MG63 (cell line): ENCODE results near the gene TCIRG1. TPM values are rescaled to one million over a fixed set of nuclear protein-coding genes. Genes with fewer than 3 reads are reported as not detected.
A peak's percentile ranks its signal among the peaks of the same experiment; 100 is the strongest.

Experiments
- DNase-seq: peaks from one replicate; pipeline ENCODE4 v3.0.0-alpha.2; 2020
- H3K27me3 ChIP-seq: fragments of 250-450 bp; sonication (Bioruptor Pico); 2 replicates; pipeline ENCODE4 v1.5.1; 2020; ENCODE audit warnings: mild to moderate bottlenecking, moderate library complexity
- H3K36me3 ChIP-seq: fragments of 250-450 bp; sonication (Bioruptor Pico); 2 replicates; pipeline ENCODE4 v1.5.1; 2020; ENCODE audit warnings: mild to moderate bottlenecking, moderate library complexity
- H3K4me3 ChIP-seq: fragments of 250-450 bp; sonication (Bioruptor Pico); 2 replicates; pipeline ENCODE4 v1.5.1; 2020; ENCODE audit warnings: mild to moderate bottlenecking, moderate library complexity
- H3K9me3 ChIP-seq: fragments of 250-450 bp; sonication (Bioruptor Pico); 2 replicates; pipeline ENCODE4 v1.5.1; 2020; ENCODE audit warnings: mild to moderate bottlenecking, moderate library complexity
- total RNA-seq: library from RNA; depleted of rRNA; stranded (reverse); fragments of >200 nt; shearing (Covaris generic); gene quantifications from 2 replicates; pipeline ENCODE4 v1.2.3, GENCODE V29; 2014; ENCODE audit warnings: low replicate concordance

TCIRG1 gene
- total RNA-seq, 1 experiment from 2014 or later: 26.4 TPM

DNA sequence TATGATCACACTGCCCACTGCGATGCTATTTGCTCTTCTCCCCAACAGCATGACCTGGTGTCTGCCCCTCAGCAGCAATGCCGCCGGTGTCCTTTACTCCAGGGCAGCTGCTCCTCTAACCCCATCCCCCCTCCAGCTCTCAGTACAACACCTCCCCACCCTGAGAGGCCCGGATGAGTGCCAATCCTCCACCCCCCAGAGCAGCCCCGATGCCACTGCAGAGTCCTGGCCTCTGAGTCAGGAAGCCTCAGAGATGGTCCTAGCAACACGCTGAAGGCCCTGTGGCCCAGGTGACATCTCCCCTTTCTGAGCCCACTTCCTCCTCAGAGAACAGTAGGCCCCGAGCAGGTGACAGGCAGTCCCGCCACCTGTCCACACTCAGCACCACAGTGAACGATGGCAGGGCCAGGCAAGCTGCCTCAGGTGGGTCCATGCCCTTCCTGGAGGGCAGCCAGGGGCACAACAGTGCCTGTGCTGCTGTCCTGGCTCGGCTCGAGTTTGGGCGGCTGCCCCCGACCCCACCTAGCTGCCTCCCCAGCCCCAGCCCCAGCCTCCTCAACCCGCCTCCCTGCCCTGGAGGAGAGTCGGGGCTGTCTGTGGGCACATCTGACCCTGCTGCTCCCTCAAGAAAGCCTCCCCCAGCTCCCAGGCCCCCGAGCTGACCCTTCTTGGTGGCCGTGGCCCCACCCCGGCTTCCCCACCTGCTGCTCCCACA is 12.3 kb upstream of the TCIRG1 start:
- Histone ChIP-seq H3K36me3 (peaks cover 22% of the 10 kb centered on the region), H3K4me3 (no peak overlapping the region), H3K9me3 (peaks cover 9% of the 10 kb centered on the region; the same call in 1 of the 2 replicates), H3K27me3 (no peaks in the 10 kb centered on the region)
- no peak for DNase-seq

DNA sequence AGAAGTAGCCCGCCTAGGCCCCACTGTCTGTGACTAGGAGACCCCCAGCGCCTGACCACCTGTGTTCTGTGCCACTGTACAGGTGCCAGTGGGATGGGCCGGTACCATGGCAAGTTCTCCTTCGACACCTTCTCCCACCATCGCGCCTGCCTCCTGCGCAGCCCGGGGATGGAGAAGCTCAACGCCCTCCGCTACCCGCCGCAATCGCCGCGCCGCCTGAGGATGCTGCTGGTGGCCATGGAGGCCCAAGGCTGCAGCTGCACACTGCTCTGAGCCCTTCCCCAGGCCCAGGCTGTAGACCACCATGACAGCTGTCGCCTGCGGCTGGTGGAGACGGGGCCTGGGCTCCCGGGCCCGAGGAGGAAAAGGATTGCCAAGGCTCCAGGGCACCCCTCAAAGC is 11.2 kb upstream of the TCIRG1 start:
- Histone ChIP-seq H3K36me3 (peaks cover 32% of the 10 kb centered on the region), H3K4me3 (no peak overlapping the region), H3K9me3 (peaks cover 9% of the 10 kb centered on the region; the same call in 1 of the 2 replicates), H3K27me3 (no peaks in the 10 kb centered on the region)
- no peak for DNase-seq

DNA sequence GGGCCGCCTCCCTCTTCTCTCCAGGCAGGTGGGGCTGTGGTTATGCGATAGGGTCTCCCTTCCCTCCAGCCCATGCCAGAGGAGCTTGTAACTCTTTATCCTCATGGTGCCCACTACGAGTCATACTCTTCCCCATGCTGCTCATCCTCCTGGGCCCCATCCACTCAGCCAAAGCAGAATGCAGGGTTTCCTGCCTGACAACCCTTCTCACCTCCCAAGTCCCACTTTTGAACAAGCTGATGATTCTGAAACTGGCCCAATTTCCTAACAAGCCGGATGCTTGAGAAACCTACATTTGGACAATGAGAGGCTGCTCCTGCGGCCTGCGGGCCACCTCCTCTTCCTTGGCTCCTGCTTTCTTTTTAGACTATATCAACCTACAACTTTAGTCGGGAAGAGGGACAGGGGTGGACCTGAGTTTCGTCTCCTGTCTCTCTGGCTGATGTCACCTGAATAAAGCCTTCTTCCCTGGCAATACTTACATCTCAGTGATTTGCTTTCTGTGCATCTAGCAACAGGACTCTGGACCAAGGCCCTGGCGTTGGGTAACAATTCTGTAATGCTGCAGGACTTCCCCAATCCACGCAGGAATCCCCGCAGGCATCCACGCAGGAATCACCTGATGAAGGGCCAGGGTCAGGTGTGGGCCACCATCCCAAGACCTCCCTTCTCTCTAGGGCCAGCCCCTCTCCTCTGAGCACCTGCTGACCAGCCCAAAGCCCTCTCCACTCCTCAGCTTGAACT is 9.9 kb upstream of the TCIRG1 start:
- H3K27me3 ChIP-seq: no peaks in the 10 kb centered on the region
- peaks cover 9% of the 10 kb centered on the region; the same call in 1 of the 2 replicates for H3K9me3 ChIP-seq
- peak; percentile 49 for DNase-seq
- no peak overlapping the region for H3K4me3 ChIP-seq
- H3K36me3 ChIP-seq: peaks cover 45% of the 10 kb centered on the region

DNA sequence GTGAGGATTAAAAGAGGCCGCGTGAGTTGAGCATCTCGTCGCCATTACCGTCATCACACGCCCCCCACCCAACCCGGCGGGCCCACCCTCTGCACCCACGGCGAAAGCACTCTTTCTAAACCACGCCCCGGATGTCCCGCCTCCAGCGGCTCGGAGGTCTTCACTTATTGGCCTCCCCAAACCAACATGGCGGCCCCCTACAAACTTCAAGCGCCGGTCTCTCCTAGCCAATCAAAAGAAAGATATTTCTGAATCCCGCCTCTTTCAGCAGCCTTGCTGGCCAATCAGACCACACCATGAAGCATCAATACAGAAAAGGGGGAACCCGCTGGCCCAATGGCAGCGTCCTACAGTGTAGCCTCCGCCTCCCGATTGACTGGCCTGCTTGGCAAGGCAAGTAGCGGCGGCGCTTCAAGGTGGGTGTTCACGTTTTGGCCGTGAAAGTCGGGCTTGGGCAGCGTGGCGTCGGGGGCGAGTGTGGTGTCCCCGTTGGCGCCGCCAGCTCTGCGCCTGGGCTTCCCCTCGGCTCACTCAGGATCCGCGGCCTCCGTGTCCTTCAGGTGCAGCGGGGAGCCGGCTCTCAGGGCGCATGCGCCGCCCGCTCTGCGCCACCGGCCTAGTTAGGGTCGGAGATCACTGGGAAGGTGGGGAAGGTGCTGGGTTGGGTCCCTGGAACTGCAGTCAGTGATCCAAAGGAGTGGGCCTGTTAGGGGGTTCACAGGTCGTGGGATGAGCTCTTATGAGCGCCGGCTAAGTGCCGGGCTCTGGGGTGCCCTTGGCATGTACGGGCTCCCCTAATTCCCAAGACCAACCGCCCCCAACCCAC is 8.3 kb upstream of the TCIRG1 start, which contains the start of gene NDUFS8:
TSS of gene NDUFS8 (plus strand) at position 364 of the 826 bp plus-strand sequence. CDS start 1,471 bp downstream, outside the sequence.
- Histone ChIP-seq H3K4me3 (peak within 1 kb of the TSS; percentile 94), H3K27me3 (no peaks in the 10 kb centered on the region), H3K9me3 (peaks cover 9% of the 10 kb centered on the region; the same call in 1 of the 2 replicates), H3K36me3 (peaks cover 50% of the 10 kb centered on the region)
- DNase-seq: peak; percentile 96

DNA sequence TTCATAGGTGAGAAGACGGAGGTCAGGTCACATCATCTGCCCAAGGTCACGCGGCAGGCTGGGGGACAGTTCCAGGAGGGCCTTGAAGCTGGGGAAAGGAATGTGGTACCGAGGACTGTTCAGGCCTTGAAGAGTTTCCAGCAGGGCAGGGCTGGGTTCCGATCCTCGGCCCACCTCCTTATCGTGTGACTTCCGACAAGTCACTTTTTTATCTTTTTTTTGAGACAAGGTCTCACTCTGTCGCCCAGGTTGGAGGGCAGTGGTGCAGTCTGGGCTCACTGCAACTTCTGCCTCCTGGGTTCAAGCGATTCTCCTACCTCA is 7.7 kb upstream of the TCIRG1 start:
- peaks cover 9% of the 10 kb centered on the region; the same call in 1 of the 2 replicates for H3K9me3 ChIP-seq
- no peak for DNase-seq
- H3K36me3 ChIP-seq: peaks cover 50% of the 10 kb centered on the region
- H3K4me3 ChIP-seq: peak overlapping the region; percentile 94
- no peaks in the 10 kb centered on the region for H3K27me3 ChIP-seq

DNA sequence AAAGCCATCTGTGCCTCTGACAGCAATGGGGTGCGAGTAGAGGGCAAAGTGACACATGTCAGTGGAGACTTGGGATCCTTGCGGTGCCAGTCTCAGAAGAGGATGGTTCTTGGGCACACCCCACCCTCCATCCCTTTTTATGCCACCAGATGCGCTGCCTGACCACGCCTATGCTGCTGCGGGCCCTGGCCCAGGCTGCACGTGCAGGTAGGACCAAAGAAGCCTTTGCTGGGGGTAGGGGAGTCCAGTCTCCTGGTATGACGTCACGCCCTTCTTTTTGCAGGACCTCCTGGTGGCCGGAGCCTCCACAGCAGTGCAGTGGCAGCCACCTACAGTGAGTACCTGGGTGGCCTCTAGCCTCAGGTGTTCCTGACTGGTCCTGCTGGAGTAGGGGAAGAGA is 6.8 kb upstream of the TCIRG1 start:
- no peak for DNase-seq
- no peaks in the 10 kb centered on the region for H3K27me3 ChIP-seq
- H3K36me3 ChIP-seq: peaks cover 50% of the 10 kb centered on the region
- peaks cover 9% of the 10 kb centered on the region; the same call in 1 of the 2 replicates for H3K9me3 ChIP-seq
- peak overlapping the region; percentile 94 for H3K4me3 ChIP-seq

DNA sequence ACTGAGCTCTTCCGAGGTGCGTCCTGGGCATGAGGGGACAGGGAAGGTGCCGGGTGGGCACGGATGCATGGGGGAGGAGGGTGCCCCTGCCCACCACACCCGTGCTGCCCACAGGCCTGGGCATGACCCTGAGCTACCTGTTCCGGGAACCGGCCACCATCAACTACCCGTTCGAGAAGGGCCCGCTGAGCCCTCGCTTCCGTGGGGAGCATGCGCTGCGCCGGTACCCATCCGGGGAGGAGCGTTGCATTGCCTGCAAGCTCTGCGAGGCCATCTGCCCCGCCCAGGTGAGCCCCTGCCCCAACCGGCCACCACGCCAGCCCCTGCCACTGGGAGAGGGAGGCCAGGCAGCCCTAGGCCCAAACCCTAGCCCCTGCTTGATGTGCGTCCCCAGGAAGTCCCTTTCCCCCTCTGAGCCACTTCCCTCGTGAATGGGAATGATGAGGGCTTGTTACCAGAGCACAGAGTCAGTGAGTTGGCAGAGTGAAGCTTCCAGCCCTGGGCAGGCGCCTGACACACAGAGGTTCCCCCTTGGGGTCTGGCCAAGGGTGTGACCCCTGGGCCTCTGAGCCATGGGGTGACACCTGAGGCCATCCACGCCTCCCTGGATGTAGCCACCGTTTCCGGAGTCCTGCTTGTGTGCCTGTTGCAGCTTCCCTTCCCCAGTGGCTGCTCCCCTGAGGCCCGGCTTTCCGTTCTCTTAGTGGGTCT is 5.7 kb upstream of the TCIRG1 start:
- Histone ChIP-seq H3K4me3 (no peak overlapping the region), H3K36me3 (peaks cover 41% of the 10 kb centered on the region)
- no peak for DNase-seq

DNA sequence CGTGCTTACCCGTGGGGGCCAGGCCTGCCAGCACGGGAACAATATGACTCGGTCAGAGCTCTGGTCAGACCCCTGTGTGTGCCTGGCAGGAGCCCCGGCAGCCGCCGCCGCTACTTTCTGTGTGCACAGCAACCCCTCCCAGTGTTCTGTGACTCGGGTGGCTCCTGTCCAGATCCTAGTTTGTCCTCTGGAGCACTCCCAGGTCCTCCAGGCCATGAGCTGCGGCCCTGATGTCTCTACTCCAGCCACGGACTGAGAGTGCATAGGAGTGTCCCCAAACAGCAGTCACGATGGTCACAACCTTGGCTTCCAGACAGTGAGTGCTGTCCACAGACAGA is 5.1 kb upstream of the TCIRG1 start:
- Histone ChIP-seq H3K4me3 (no peak overlapping the region), H3K9me3 (peaks cover 9% of the 10 kb centered on the region; the same call in 1 of the 2 replicates), H3K27me3 (no peaks in the 10 kb centered on the region), H3K36me3 (peaks cover 38% of the 10 kb centered on the region)
- no peak for DNase-seq

More for the DNA sequence above, 5.7 kb upstream of the TCIRG1 start:
- H3K9me3 ChIP-seq: peaks cover 9% of the 10 kb centered on the region; the same call in 1 of the 2 replicates
- H3K27me3 ChIP-seq: no peaks in the 10 kb centered on the region

DNA sequence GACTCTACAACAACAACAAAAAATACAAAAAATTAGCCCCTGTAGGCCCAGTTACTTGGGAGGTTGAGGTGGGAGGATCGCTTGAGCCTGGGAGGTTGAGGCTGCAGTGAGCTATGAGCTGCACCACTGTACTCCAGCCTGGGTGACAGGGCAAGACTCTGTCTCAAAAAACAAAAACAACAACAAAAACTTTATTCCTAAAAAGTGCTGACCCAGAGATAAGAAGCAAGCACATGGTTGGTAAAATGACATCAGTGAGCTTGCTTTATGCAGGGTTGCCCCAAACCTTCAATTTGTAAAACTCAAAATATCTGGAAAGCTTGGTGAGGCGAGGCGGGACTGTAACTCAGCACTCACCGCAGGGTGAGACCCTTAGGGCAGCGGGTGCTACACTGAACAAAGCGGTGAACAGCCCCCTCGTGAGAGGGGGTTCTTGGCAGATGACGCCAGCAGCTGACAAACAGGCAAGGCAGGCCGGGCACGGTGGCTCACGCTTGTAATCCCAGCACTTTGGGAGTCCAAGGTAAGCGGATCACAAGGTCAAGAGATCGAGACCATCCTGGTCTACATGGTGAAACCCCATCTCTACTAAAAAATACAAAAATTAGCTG is 3.5 kb upstream of the TCIRG1 start:
- Histone ChIP-seq H3K36me3 (peaks cover 28% of the 10 kb centered on the region), H3K9me3 (no peaks in the 10 kb centered on the region), H3K27me3 (no peaks in the 10 kb centered on the region), H3K4me3 (no peak overlapping the region)
- DNase-seq: no peak

DNA sequence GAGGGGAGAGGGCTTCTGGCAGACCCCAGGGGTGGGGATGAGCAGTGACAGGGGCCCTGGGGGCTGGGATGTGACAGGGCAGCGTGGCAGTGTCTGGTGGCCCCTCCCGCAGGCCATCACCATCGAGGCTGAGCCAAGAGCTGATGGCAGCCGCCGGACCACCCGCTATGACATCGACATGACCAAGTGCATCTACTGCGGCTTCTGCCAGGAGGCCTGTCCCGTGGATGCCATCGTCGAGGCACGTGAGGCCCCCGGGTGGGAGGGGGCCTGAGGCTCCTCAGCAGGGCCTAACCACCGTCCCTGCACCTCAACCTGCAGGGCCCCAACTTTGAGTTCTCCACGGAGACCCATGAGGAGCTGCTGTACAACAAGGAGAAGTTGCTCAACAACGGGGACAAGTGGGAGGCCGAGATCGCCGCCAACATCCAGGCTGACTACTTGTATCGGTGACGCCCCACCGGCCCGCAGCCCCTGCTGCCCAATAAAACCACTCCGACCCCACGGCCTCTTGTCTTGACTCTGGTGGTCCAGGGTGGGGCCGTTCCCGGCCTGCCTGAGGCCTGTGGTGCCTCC is 2.6 kb upstream of the TCIRG1 start:
- no peak for DNase-seq
- Histone ChIP-seq H3K27me3 (no peaks in the 10 kb centered on the region), H3K4me3 (no peak overlapping the region), H3K9me3 (no peaks in the 10 kb centered on the region), H3K36me3 (peaks cover 28% of the 10 kb centered on the region)

DNA sequence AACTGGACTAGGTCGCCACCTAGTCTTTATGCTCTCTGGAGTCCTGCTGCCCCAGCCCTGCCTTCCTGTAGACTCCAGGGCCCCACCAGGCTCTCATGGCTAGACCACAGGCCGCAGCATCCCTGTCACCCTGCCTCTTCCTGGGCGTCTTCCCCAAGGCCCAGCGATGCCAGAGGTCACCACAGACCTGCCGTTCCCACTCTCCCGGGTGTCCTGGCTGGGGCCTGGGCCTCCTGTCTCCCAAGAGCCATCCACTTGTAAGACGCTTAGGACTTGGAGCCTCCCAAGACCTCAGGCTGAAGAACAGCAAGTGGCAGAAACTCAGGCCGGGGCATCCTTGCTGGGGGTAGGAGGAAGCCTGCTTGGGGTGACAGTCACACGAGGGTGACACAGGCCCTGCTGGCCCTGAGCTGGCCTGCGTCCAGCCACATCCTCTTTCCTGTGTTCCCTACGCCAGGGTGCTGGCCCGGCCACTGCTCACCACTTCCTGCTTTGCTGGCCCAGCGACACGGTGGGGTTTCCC is 2.0 kb upstream of the TCIRG1 start:
- Histone ChIP-seq H3K9me3 (no peaks in the 10 kb centered on the region), H3K36me3 (peaks cover 27% of the 10 kb centered on the region), H3K4me3 (no peak overlapping the region), H3K27me3 (no peaks in the 10 kb centered on the region)
- DNase-seq: no peak

DNA sequence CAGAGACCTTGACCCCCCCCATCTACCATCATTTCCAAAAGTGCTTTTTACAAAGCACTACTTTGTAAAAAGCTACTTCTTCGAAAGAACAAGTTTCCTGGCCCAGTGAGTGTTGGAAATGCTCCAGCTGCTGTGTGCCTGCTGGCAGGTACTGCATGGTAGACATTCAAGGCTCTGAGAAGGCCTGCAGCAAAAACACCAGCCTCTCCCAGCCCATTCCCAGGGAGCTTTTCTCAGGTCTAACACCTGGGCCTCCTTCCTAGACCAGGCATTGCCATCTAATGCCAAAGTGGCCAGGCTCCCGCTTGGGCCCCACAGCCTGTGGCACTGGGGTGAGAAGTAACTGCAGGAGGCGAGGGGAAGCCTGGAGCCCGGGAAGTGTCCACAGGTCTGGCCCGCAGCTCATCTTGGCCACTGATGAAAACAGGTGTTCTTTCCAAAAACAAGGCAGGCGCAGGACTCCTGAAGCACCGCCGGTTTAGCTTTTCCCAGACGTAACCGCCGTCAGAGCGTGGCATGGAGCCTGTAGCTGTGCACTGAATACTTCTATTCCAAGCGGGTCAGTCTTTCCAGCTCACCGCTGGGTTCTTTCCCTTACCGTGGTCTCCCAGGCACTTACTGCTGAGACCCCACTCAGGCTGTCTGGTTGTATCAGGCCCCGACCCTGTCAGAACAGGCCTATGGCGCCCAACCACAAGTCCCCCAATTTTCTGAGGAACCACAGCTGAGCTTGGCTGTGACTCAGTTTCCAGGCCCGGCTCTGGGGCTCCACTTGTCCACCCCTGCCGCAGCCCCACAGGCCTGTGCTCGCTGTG is 1.2 kb upstream of the TCIRG1 start:
- no peaks in the 10 kb centered on the region for H3K27me3 ChIP-seq
- no peak for DNase-seq
- H3K36me3 ChIP-seq: peaks cover 19% of the 10 kb centered on the region
- no peak overlapping the region for H3K4me3 ChIP-seq
- H3K9me3 ChIP-seq: no peaks in the 10 kb centered on the region

DNA sequence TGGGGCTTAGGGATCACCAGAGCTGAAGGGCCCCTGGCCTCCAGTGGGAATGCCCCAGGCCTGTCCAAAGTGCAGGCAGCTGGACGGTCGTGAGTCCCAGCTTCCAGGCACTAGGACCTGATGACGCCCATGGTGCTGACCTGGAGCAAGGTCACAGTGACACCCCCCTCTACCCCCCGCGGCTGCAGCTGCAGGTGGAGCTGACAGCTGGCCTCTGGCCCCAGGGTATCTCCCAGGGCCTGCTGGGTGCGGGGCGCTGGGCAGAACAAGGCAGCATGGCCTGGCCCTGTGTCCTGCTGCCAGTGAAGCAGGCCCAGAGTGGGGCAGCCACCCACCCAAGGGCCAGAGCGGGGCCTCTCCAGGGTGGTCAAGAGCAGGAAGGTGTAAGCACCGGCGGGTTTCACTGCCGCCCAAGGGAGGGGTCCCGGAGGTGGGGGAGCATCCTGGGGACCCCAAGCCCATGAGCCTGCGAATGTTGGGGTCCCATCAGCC is 553 bp upstream of the TCIRG1 start:
- Histone ChIP-seq H3K36me3 (peaks cover 12% of the 10 kb centered on the region), H3K4me3 (peak overlapping the region; percentile 57), H3K9me3 (no peaks in the 10 kb centered on the region), H3K27me3 (no peaks in the 10 kb centered on the region)
- DNase-seq: no peak

DNA sequence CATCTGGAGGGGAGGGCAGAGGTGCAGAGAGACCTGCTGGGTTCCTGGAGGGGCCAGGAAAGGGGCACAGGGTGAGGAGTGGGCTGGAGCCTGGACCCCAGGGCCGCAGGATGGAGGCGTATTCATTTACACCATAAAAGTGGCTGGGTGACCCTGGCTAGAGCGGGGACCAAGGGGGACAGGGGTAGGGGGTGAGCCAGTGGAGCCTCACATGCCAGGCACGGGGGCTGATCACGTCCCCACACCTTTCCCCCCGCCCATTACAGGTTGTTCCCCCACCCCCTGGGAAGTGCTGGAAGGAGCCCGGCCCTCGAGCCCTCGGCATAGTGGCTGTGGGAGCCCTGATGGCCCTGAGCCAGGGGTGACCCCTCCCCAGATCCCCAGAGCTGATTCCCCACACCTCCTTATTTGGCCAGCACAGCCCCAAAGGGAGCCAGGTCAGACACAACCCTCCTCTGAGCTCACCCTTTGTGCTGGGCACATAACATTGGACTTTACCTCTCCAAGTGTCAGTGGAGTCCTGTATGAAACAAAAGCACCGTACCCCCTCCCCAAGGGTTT is 781 bp downstream of the TCIRG1 start:
- no peak for DNase-seq
- peak overlapping the region; percentile 57 for H3K4me3 ChIP-seq
- no peaks in the 10 kb centered on the region for H3K27me3 ChIP-seq
- 0 out of 2 replicates have a peak, but pooled peaks cover under 1% of the 10 kb centered on the region for H3K36me3 ChIP-seq
- no peaks in the 10 kb centered on the region for H3K9me3 ChIP-seq
